OCI-LY7 (cell line): ENCODE data around the gene RBFOX1. TPM values are rescaled to one million over a fixed set of nuclear protein-coding genes. Genes with fewer than 3 reads are reported as not detected.

ENCODE experiments used
- BruUV-seq: library from RNA; stranded (reverse); fragments of 400-500 nt; replicated peaks from 2 replicates; lab custom pipeline; 2021; lab: Mats Ljungman, UMichigan
- CTCF ChIA-PET: fragments of 300-600 bp; sonication (Branson Sonifier 250); formaldehyde crosslinking; loops from one replicate; lab custom pipeline; 2022; ENCODE audit warnings: antibody characterized with exemption; ENCODE audit not compliant: unreplicated experiment; lab: Charles Lee
- POLR2A ChIA-PET: fragments of 300-600 bp; sonication (Branson Sonifier 250); formaldehyde crosslinking; loops from one replicate; lab custom pipeline; 2022; ENCODE audit warnings: antibody characterized with exemption; lab: Charles Lee
- DNase-seq: peaks from one replicate; pipeline ENCODE4 v3.0.0-alpha.2; 2015; ENCODE audit warnings: low spot score
- H2AFZ ChIP-seq: fragments of 200-600 bp; sonication (generic), shearing (Covaris generic); 2 replicates; pipeline ENCODE4 v1.6.1; 2014; ENCODE audit warnings: mild to moderate bottlenecking, antibody characterized with exemption, low read length, moderate library complexity
- H3K27ac ChIP-seq: fragments of 200-600 bp; sonication (generic); 2 replicates; pipeline ENCODE4 v1.5.1; 2014; ENCODE audit warnings: mixed run types, low read depth, mild to moderate bottlenecking, moderate library complexity, low read length, inconsistent platforms; ENCODE audit not compliant: poor library complexity, severe bottlenecking
- H3K36me3 ChIP-seq: fragments of 200-600 bp; sonication (generic); 2 replicates; pipeline ENCODE4 v1.6.1; 2014; ENCODE audit warnings: mild to moderate bottlenecking, antibody characterized with exemption, low read length, moderate library complexity, mixed read lengths; ENCODE audit not compliant: insufficient read depth
- H3K4me1 ChIP-seq: fragments of 200-600 bp; sonication (generic); 2 replicates; pipeline ENCODE4 v1.5.1; 2014; ENCODE audit warnings: mild to moderate bottlenecking, low read length; ENCODE audit not compliant: insufficient read depth, poor library complexity, severe bottlenecking
- H3K4me2 ChIP-seq: fragments of 200-600 bp; sonication (generic); 2 replicates; pipeline ENCODE4 v1.6.1; 2014; ENCODE audit warnings: mild to moderate bottlenecking, low read length
- H3K4me3 ChIP-seq: fragments of 200-600 bp; sonication (generic); 2 replicates; pipeline ENCODE4 v1.5.1; 2014; ENCODE audit warnings: mild to moderate bottlenecking, low read depth, low read length; ENCODE audit not compliant: poor library complexity, severe bottlenecking
- H3K79me2 ChIP-seq: fragments of 200-600 bp; sonication (generic); 2 replicates; pipeline ENCODE4 v1.6.1; 2016; ENCODE audit warnings: low read depth, mild to moderate bottlenecking, low read length, moderate library complexity, mixed read lengths; ENCODE audit not compliant: insufficient read depth
- H3K9me2 ChIP-seq: fragments of 200-600 bp; sonication (generic); 2 replicates; pipeline ENCODE4 v1.6.1; 2016; ENCODE audit warnings: mild to moderate bottlenecking, low read length, mixed read lengths; ENCODE audit not compliant: insufficient read depth
- H3K9me3 ChIP-seq: fragments of 200-600 bp; sonication (generic); 2 replicates; pipeline ENCODE4 v1.6.1; 2014; ENCODE audit warnings: mild to moderate bottlenecking, mixed run types, low read length, mixed read lengths
- H4K20me1 ChIP-seq: fragments of 200-600 bp; sonication (generic); 2 replicates; pipeline ENCODE4 v1.6.1; 2014; ENCODE audit warnings: mild to moderate bottlenecking, antibody characterized with exemption, low read length, moderate library complexity, mixed read lengths; ENCODE audit not compliant: insufficient read depth
- EZH2phosphoT487 ChIP-seq: fragments of 200-600 bp; sonication (generic); IDR thresholded peaks from 2 replicates; pipeline ENCODE4 v1.6.1; 2018; ENCODE audit warnings: low read depth, borderline replicate concordance, mild to moderate bottlenecking, mixed run types, antibody characterized with exemption, low read length, moderate library complexity, mixed read lengths
- intact Hi-C: fragments of 100-400 bp; cut with micrococcal nuclease; formaldehyde crosslinking; loops from one replicate; pipeline ENCODE4 v1.10.0; 2022; ENCODE audit not compliant: unreplicated experiment
- total RNA-seq, 2 experiments: library from RNA; depleted of rRNA in 1 of 2; stranded (reverse); fragments of >200 nt in 1 of 2; shearing (Covaris generic) in 1 of 2; gene quantifications; 2 replicates each; pipeline ENCODE4 v1.2.3, GENCODE V29; 2014 to 2022
- TF ChIP-seq, protein P1 (sequence below): fragments of 200-600 bp; sonication (generic); conservative IDR thresholded peaks from 2 replicates; pipeline ENCODE4 v1.5.1; 2014; ENCODE audit warnings: mild to moderate bottlenecking, antibody characterized with exemption, low read length, moderate library complexity, mixed read lengths

Gene RBFOX1
- total RNA-seq, 2 experiments from 2014 or later = not detected

DNA sequence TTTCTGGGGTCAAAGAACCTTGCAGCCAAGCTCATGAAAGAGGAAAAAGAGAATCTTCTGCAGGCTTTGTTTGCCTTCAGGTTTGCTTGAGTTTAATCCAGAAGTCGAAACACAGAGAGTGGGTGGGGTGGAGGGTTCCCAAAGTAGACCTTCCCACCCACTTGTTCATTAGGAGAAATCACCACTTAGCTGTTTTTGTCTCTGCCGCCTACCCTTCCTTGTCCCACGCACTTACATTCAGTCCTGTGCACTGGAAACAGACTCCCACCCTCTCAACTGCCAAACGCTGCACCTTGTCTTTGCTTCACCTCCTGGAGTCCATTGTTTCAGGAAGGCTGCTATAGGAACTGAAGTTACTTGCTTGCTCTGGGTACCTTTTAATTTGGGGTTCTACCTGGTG, 38.6 kb upstream of the RBFOX1 start:
- BruUV-seq = no TSS peak

GRCh38 chr16:7303052-7303610, 29.5 kb upstream of the RBFOX1 start:
- Histone ChIP-seq H3K4me2 (no peak overlapping the region), H3K9me2 (no peaks in the 10 kb centered on the region), H3K4me1 (no peaks in the 10 kb centered on the region), H3K9me3 (no peaks in the 10 kb centered on the region), H3K27ac (no peak overlapping the region), H4K20me1 (no peaks in the 10 kb centered on the region), H3K79me2 (no peaks in the 10 kb centered on the region), H3K4me3 (no peak overlapping the region), H3K36me3 (no peaks in the 10 kb centered on the region), H2AFZ (no peak overlapping the region)
- CTCF ChIA-PET = no interaction called here
- no TSS peak for BruUV-seq
- DNase-seq = no peak
- no peak for TF ChIP-seq EZH2phosphoT487
- TF ChIP-seq, protein P1, sequence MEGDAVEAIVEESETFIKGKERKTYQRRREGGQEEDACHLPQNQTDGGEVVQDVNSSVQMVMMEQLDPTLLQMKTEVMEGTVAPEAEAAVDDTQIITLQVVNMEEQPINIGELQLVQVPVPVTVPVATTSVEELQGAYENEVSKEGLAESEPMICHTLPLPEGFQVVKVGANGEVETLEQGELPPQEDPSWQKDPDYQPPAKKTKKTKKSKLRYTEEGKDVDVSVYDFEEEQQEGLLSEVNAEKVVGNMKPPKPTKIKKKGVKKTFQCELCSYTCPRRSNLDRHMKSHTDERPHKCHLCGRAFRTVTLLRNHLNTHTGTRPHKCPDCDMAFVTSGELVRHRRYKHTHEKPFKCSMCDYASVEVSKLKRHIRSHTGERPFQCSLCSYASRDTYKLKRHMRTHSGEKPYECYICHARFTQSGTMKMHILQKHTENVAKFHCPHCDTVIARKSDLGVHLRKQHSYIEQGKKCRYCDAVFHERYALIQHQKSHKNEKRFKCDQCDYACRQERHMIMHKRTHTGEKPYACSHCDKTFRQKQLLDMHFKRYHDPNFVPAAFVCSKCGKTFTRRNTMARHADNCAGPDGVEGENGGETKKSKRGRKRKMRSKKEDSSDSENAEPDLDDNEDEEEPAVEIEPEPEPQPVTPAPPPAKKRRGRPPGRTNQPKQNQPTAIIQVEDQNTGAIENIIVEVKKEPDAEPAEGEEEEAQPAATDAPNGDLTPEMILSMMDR = no peak
- intact Hi-C loops = no loop called here
- POLR2A ChIA-PET = no interaction called here

More for the DNA sequence above, 38.6 kb upstream of the RBFOX1 start:
- POLR2A ChIA-PET = no interaction called here
- no peak overlapping the region for H3K4me2 ChIP-seq
- no peaks in the 10 kb centered on the region for H3K36me3 ChIP-seq
- no peaks in the 10 kb centered on the region for H3K4me1 ChIP-seq
- no peak overlapping the region for H2AFZ ChIP-seq
- H4K20me1 ChIP-seq = no peaks in the 10 kb centered on the region
- no peaks in the 10 kb centered on the region for H3K9me3 ChIP-seq
- no peak for DNase-seq
- no peak overlapping the region for H3K4me3 ChIP-seq
- no peaks in the 10 kb centered on the region for H3K9me2 ChIP-seq
- H3K27ac ChIP-seq = no peak overlapping the region
- CTCF ChIA-PET = no interaction called here
- H3K79me2 ChIP-seq = no peaks in the 10 kb centered on the region
- no peak for TF ChIP-seq EZH2phosphoT487
- TF ChIP-seq, protein P1 = no peak
- intact Hi-C loops = no loop called here

DNA sequence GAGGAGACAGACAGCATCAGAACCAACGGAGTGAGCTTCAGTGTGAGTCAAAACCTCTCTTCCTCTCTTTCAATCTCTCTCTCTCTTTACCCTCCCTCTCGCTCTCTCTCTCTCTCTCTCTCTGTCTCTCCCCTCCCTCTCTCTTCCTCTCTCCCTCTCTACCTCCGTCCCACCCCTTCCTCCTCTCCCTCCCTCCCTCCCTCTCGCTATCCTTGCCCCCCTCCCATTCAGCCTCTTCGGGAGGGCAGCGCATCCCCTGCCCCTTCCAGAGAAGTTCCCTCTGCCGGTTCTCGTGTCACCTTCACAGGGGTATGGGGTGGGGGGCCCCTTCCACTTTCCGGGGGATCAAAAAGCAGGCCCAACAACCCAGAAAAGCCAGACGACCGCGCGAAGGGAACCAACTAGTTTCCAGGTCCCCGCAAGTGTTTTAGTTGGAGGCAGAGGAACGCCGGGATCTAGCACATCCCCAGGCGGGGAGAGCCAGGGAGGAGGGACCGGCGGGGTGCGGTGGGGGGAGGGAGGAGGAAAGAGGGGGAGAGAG, 28.9 kb upstream of the RBFOX1 start:
- intact Hi-C loops = no loop called here
- Histone ChIP-seq H2AFZ (no peak overlapping the region), H3K79me2 (no peaks in the 10 kb centered on the region), H4K20me1 (no peaks in the 10 kb centered on the region), H3K36me3 (no peaks in the 10 kb centered on the region), H3K4me1 (no peaks in the 10 kb centered on the region), H3K4me2 (no peak overlapping the region), H3K9me3 (no peaks in the 10 kb centered on the region), H3K9me2 (no peaks in the 10 kb centered on the region), H3K4me3 (no peak overlapping the region), H3K27ac (no peak overlapping the region)
- no TSS peak for BruUV-seq
- no peak for DNase-seq
- CTCF ChIA-PET = no interaction called here
- no peak for TF ChIP-seq EZH2phosphoT487
- TF ChIP-seq, protein P1 = no peak
- POLR2A ChIA-PET = no interaction called here
